ENCODE measurements around the gene ZDHHC23.

The ZDHHC23 gene

DNA sequence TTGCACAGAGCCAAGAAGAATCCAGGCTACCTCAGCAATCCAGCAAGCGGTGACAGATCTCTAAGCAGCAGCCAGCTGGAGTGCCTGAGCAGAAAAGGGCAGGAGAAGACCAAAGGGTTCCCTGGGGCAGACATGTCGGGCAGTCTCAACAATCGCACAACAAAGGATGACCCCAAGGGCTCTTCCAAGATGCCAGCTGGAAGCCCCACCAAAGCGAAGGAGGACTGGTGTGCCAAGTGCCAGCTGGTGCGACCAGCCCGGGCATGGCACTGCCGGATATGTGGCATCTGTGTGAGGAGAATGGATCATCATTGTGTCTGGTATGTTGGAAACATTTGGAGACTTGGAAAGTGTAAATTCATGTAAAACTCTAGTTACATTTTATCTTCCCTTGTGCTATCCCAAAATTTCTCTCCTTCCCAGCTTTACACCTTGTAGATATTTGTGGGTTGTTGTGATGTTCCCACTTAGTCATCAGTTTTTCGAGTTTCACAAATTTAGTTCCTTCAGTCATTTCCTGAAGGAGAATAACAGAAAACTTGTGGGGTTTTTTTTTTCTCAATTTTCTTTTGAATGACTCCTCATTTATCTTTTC, 6.4 kb downstream of the ZDHHC23 start:
- H3K4me2 ChIP-seq (ENCODE audit: low read length): no peak overlapping the region
- H3K4me3 ChIP-seq (ENCODE audit: low read length): no peak overlapping the region
- no peaks in the 10 kb centered on the region for H3K9me2 ChIP-seq (replicated peaks; ENCODE audit: control insufficient read depth, low read length)
- H3K36me3 ChIP-seq (ENCODE audit: control insufficient read depth, low read length): peaks cover 75% of the 10 kb centered on the region
- TF ChIP-seq, protein P1, sequence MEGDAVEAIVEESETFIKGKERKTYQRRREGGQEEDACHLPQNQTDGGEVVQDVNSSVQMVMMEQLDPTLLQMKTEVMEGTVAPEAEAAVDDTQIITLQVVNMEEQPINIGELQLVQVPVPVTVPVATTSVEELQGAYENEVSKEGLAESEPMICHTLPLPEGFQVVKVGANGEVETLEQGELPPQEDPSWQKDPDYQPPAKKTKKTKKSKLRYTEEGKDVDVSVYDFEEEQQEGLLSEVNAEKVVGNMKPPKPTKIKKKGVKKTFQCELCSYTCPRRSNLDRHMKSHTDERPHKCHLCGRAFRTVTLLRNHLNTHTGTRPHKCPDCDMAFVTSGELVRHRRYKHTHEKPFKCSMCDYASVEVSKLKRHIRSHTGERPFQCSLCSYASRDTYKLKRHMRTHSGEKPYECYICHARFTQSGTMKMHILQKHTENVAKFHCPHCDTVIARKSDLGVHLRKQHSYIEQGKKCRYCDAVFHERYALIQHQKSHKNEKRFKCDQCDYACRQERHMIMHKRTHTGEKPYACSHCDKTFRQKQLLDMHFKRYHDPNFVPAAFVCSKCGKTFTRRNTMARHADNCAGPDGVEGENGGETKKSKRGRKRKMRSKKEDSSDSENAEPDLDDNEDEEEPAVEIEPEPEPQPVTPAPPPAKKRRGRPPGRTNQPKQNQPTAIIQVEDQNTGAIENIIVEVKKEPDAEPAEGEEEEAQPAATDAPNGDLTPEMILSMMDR (IDR thresholded peaks at IDR 0.05; ENCODE audit: low read depth, low read length, poor library complexity, severe bottlenecking): no peak
- TF ChIP-seq EZH2phosphoT487 (IDR thresholded peaks at IDR 0.05; ENCODE audit: borderline replicate concordance, low read length): no peak
- H3K4me1 ChIP-seq (ENCODE audit: control insufficient read depth, low read length): peaks cover 2% of the 10 kb centered on the region
- H3K79me2 ChIP-seq (ENCODE audit: control insufficient read depth, low read length): no peaks in the 10 kb centered on the region
- no peaks in the 10 kb centered on the region for H3K9me3 ChIP-seq (ENCODE audit: control insufficient read depth, insufficient read depth, low read length)
- H3K27ac ChIP-seq (ENCODE audit: low read depth, low read length): no peak overlapping the region
- H3K27me3 ChIP-seq (ENCODE audit: control insufficient read depth, low read length): no peaks in the 10 kb centered on the region
- H4K20me1 ChIP-seq (ENCODE audit: control insufficient read depth, insufficient read depth, low read depth, low read length): no peaks in the 10 kb centered on the region
- H3F3A ChIP-seq (ENCODE audit: control insufficient read depth, insufficient read depth): no peaks in the 10 kb centered on the region

- Histone ChIP-seq H3K4me1 (ENCODE audit: control insufficient read depth, low read length) (no peaks in the 10 kb centered on the region), H3F3A (ENCODE audit: control insufficient read depth, insufficient read depth) (no peaks in the 10 kb centered on the region)
- TF ChIP-seq, protein P1 (IDR thresholded peaks at IDR 0.05; ENCODE audit: low read depth, low read length, poor library complexity, severe bottlenecking): no peak
- TF ChIP-seq EZH2phosphoT487 (IDR thresholded peaks at IDR 0.05; ENCODE audit: borderline replicate concordance, low read length): no peak
Observed at GRCh38 chr3:113963879-113964278, 16.1 kb downstream of the ZDHHC23 start.

DNA sequence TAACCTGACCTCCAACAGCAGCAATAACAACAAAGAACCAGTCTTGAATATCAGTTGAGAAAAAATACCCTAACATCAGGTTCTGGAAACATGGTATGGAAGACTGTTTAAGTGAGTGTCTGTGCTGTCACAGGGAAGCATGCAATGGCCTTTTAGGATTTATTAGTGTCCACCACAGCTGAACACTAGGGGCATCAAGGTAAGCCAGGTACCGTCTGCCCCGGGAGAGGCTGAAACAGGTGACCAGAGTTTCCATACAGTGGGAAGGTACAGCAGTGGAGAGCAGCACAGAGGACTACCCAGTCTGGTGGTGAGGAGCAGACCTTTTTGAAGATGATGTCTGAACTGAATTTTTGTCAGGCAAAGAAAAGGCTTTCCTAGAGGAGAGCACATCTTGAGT, 18.4 kb downstream of the ZDHHC23 start:
- Histone ChIP-seq H3K27me3 (ENCODE audit: control insufficient read depth, low read length) (no peaks in the 10 kb centered on the region), H3K4me1 (ENCODE audit: control insufficient read depth, low read length) (no peaks in the 10 kb centered on the region), H3K9me2 (replicated peaks; ENCODE audit: control insufficient read depth, low read length) (no peaks in the 10 kb centered on the region), H3K4me2 (ENCODE audit: low read length) (no peak overlapping the region), H3F3A (ENCODE audit: control insufficient read depth, insufficient read depth) (no peaks in the 10 kb centered on the region), H3K4me3 (ENCODE audit: low read length) (no peak overlapping the region), H3K36me3 (ENCODE audit: control insufficient read depth, low read length) (peaks cover 3% of the 10 kb centered on the region; the same call in 1 of the 2 replicates), H3K27ac (ENCODE audit: low read depth, low read length) (no peak overlapping the region), H3K9me3 (ENCODE audit: control insufficient read depth, insufficient read depth, low read length) (no peaks in the 10 kb centered on the region), H4K20me1 (ENCODE audit: control insufficient read depth, insufficient read depth, low read depth, low read length) (no peaks in the 10 kb centered on the region), H3K79me2 (ENCODE audit: control insufficient read depth, low read length) (no peaks in the 10 kb centered on the region)
- TF ChIP-seq, protein P1 (IDR thresholded peaks at IDR 0.05; ENCODE audit: low read depth, low read length, poor library complexity, severe bottlenecking): no peak
- no peak for TF ChIP-seq EZH2phosphoT487 (IDR thresholded peaks at IDR 0.05; ENCODE audit: borderline replicate concordance, low read length)

More at GRCh38 chr3:113963879-113964278, 16.1 kb downstream of the ZDHHC23 start:
- Histone ChIP-seq H4K20me1 (ENCODE audit: control insufficient read depth, insufficient read depth, low read depth, low read length) (no peaks in the 10 kb centered on the region), H3K36me3 (ENCODE audit: control insufficient read depth, low read length) (peaks cover 16% of the 10 kb centered on the region), H3K79me2 (ENCODE audit: control insufficient read depth, low read length) (no peaks in the 10 kb centered on the region), H3K9me2 (replicated peaks; ENCODE audit: control insufficient read depth, low read length) (no peaks in the 10 kb centered on the region), H3K9me3 (ENCODE audit: control insufficient read depth, insufficient read depth, low read length) (no peaks in the 10 kb centered on the region), H3K4me3 (ENCODE audit: low read length) (no peak overlapping the region), H3K27ac (ENCODE audit: low read depth, low read length) (no peak overlapping the region), H3K27me3 (ENCODE audit: control insufficient read depth, low read length) (no peaks in the 10 kb centered on the region), H3K4me2 (ENCODE audit: low read length) (no peak overlapping the region)
